Ramos (cell line): ENCODE measurements around the gene GRK6.

ENCODE experiments used
- in situ Hi-C: fragments of 300-500 bp; cut with MboI; formaldehyde crosslinking; loops from one replicate; pipeline ENCODE4 v1.14.3; 2022; ENCODE audit warnings: low sequenced_read_pairs; ENCODE audit not compliant: unreplicated experiment

Gene GRK6

GRCh38 chr5:177462021-177462670 is 35.7 kb downstream of the GRK6 start:
- in situ Hi-C loops: no loop called here

- in situ Hi-C loops: no loop called here
Measured at GRCh38 chr5:177465044-177465443, 38.6 kb downstream of the GRK6 start.

DNA sequence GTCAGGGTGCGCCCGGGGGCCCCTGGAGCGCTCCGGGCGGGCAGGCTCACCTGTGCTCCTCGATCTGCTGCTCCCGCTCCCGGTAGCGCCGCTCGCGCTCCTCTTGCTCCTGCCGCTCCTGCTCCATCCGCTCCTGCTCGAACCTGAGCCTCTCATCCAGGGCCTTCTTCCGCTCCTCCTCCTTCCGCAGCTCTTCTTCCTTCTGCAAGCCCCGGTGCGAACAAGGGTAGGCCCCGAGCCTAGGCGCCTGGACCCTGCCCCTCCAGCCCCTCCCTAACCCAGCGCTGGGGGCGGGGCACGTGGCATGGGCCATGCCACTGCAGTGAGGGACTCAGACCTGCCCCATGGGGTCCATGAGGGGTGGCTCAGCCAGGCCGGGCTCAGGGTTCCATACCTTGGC is 40.4 kb downstream of the GRK6 start:
- in situ Hi-C loops: no loop called here

GRCh38 chr5:177467436-177467835 is 41.0 kb downstream of the GRK6 start:
- in situ Hi-C loops: no loop called here

DNA sequence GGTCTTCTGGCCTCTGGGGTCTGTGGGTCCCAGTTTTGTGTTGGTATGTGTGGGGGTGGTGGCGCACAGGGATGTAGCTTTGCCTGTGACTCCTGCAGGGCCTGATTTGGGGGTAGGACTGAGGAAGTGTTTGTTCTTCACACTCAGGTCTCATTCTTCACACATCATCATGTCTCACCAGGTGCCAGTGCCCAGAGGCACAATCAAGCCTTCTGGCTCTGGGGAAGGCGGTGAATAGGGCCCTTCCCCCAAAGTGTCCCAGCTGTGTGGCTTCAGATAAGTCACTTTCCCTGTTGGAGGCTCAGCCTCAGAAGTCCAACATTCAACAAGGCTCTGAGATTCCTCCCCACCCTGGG is 41.8 kb downstream of the GRK6 start:
- in situ Hi-C loops: no loop called here

GRCh38 chr5:177468685-177469628 is 42.5 kb downstream of the GRK6 start:
- in situ Hi-C loops: no loop called here

- in situ Hi-C loops: no loop called here
Measured at GRCh38 chr5:177469750-177470525, 43.5 kb downstream of the GRK6 start.

- in situ Hi-C loops: no loop called here
Measured at GRCh38 chr5:177470759-177471536, 44.5 kb downstream of the GRK6 start.

- in situ Hi-C loops: no loop called here
Measured at GRCh38 chr5:177471610-177472356, 45.3 kb downstream of the GRK6 start.

GRCh38 chr5:177472460-177473442 is 46.3 kb downstream of the GRK6 start:
- in situ Hi-C loops: no loop called here

DNA sequence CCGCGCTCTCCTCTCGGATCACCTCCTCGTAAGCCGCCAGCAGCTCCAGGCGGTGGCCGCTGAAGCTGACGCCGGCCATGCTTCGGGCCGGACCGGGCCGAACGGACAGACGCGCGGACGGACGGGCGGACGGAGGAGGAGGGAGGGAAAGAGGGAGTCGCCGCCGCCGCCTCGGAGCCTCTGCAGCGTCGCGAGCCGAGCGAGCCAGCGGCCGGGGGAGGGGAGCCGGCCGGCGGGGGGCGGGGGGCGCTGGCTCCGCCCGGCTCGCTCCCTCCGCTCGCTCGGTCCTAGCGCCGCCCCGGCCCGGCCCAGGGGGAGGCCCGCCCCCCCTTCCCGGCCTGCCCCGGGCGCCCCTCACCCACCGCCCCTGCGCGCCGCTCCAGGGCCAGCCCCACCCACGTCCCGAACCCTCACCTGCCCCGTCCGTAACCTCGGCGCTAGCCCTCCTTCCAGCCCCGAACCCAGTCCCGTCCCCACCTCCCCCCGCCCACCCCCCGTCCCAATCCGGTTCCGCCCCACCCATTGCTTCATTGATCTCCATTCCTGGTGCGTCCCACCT is 47.0 kb downstream of the GRK6 start, which contains the start of gene DBN1:
TSS of gene DBN1 (minus strand) at position 192 of the 559 bp plus-strand sequence. CDS start at position 79, 113 bp downstream.
- in situ Hi-C loops: no loop called here

GRCh38 chr5:177474002-177474476 is 47.6 kb downstream of the GRK6 start:
- in situ Hi-C loops: no loop called here

- in situ Hi-C loops: loop anchor here (25.0 kb wide), 1 partner anchor 938 kb away; the partner anchor contains the start of genes CDHR2 and RNF44
Measured at GRCh38 chr5:177474846-177475562, 48.5 kb downstream of the GRK6 start.

GRCh38 chr5:177475563-177476427 is 49.3 kb downstream of the GRK6 start:
- in situ Hi-C loops: loop anchor here (25.0 kb wide), 1 partner anchor 938 kb away; the partner anchor contains the start of genes CDHR2 and RNF44

- in situ Hi-C loops: loop anchor here (25.0 kb wide), 1 partner anchor 939 kb away; the partner anchor contains the start of genes CDHR2 and RNF44
Measured at GRCh38 chr5:177476531-177477233, 50.2 kb downstream of the GRK6 start.
